Measurements from ENCODE around the gene GRWD1. TPM values are rescaled to one million over a fixed set of nuclear protein-coding genes. Genes with fewer than 3 reads are reported as not detected.

The GRWD1 gene
- total and polyA plus RNA-seq, 2 of the 8 experiments (the other 6 are each of a cell fraction or from before 2014, with no cell fraction given) = 36.9 to 61.9 TPM

GRCh38 chr19:48455171-48455907 is 9.6 kb downstream of the GRWD1 start, which contains the start of gene KCNJ14:
Gene KCNJ14, plus strand, starts transcription at chr19:48455574. Its CDS starts 6,151 bp downstream, at chr19:48461725.
- Histone ChIP-seq H2BK120ac (replicated peaks; ENCODE audit: low read depth, low read length) (no peak within 1 kb of the TSS), H3K4me2 (ENCODE audit: insufficient read depth in 1 of 2, low read depth in 2 of 2, low read length in 2 of 2) (no peak within 1 kb of the TSS), H3K18ac (ENCODE audit: extremely low read depth, low read length) (no peak within 1 kb of the TSS), H3K4ac (replicated peaks; ENCODE audit: insufficient read length, low read depth, low read length) (no peak within 1 kb of the TSS), H3K9ac (replicated peaks in 1 of 4; ENCODE audit: extremely low read depth in 1 of 4, low read depth in 3 of 4, low read length in 3 of 4) (no peak within 1 kb of the TSS), H3K14ac (ENCODE audit: insufficient read length) (no peak within 1 kb of the TSS), H3K23ac (ENCODE audit: insufficient read length) (no peak within 1 kb of the TSS), H4K20me1 (replicated peaks in 1 of 2; ENCODE audit: control insufficient read depth in 1 of 2, insufficient read depth in 2 of 2, low read length in 2 of 2) (peaks cover 2 to 18% of the 10 kb centered on the region in 2 experiments), H3K4me1 (replicated peaks in 1 of 4; ENCODE audit: control insufficient read depth in 3 of 4, insufficient read depth in 4 of 4, low read length in 3 of 4) (no peaks in the 10 kb centered on the region), H3K27me3 (replicated peaks in 1 of 4; ENCODE audit: control insufficient read depth in 3 of 4, extremely low read depth in 1 of 4, insufficient read depth in 3 of 4, low read length in 3 of 4) (no peaks in the 10 kb centered on the region), H3K27ac (ENCODE audit: low read depth, low read length) (no peak within 1 kb of the TSS), H3K9me3 (ENCODE audit: insufficient read depth in 2 of 2, low read depth in 1 of 2, low read length in 1 of 2) (no peaks in the 10 kb centered on the region), H2BK15ac (ENCODE audit: low read length) (no peak within 1 kb of the TSS), H4K91ac (replicated peaks; ENCODE audit: insufficient read length, low read length) (no peak within 1 kb of the TSS), H4K8ac (ENCODE audit: extremely low read depth, insufficient read depth, low read length) (0 out of 2 replicates have a peak within 1 kb of the TSS, but pooled peaks have one; percentile 85), H3K23me2 (ENCODE audit: low read depth, low read length) (no peaks in the 10 kb centered on the region), H3K36me3 (ENCODE audit: control insufficient read depth in 2 of 4, insufficient read depth in 4 of 4, low read length in 3 of 4) (peaks cover 19 to 49% (median 32%) of the 10 kb centered on the region in 4 experiments), H4K5ac (ENCODE audit: insufficient read length, low read depth, low read length) (no peak within 1 kb of the TSS), H2BK20ac (ENCODE audit: low read length) (no peak within 1 kb of the TSS), H3K79me1 (ENCODE audit: low read depth, low read length) (peaks cover 4% of the 10 kb centered on the region), H2BK12ac (ENCODE audit: low read depth, low read length) (no peak within 1 kb of the TSS), H2AFZ (ENCODE audit: low read length) (no peak within 1 kb of the TSS), H2AK5ac (ENCODE audit: low read depth, low read length) (no peak within 1 kb of the TSS), H3K79me2 (ENCODE audit: control insufficient read depth in 1 of 2, insufficient read depth in 2 of 2, low read length in 2 of 2) (no peaks in the 10 kb centered on the region), H3K4me3 (ENCODE audit: extremely low read depth in 1 of 4, insufficient read depth in 2 of 4, low read depth in 3 of 4, low read length in 4 of 4) (no peak within 1 kb of the TSS), H3K56ac (replicated peaks; ENCODE audit: insufficient read length, low read depth, low read length) (no peak within 1 kb of the TSS), H2BK5ac (ENCODE audit: low read depth, low read length) (no peak within 1 kb of the TSS)
- DNase-seq (ENCODE audit: low read depth in 1 of 2, low spot score in 2 of 2) (no peak), FAIRE-seq (no peak)
- ChIA-PET CTCF (ENCODE audit: partially characterized antibody) (interaction anchor here (0.5 to 1.1 kb wide), 3 partner anchors 9 to 106 kb away, joined by 3 read pairs; no protein-coding TSS in a partner anchor), POLR2A (ENCODE audit: partially characterized antibody) (interaction anchor here (0.7 to 1.6 kb wide), 6 partner anchors 9 to 55 kb away, joined by 3 to 10 read pairs (median 6); partner anchors contain the start of gene GRWD1)
- 87% methylated on average over 15 of the region's 16 CpGs; no CpG with 5 or more reads in 1 of the 2 experiments for WGBS, 2 experiments (ENCODE audit: extremely low coverage in 1 of 2, insufficient coverage in 1 of 2, insufficient read length in 1 of 2, insufficient replicate concordance in 2 of 2, low coverage in 1 of 2, low lambda C conversion rate in 2 of 2, missing lambda C conversion rate in 1 of 2)
- TF ChIP-seq SUZ12 (IDR thresholded peaks at IDR 0.05; ENCODE audit: low read length) = no peak
- no peak for TF ChIP-seq JUN (IDR thresholded peaks at IDR 0.05; ENCODE audit: low read depth, low read length)
- no peak for TF ChIP-seq BCL11A (IDR thresholded peaks at IDR 0.05; ENCODE audit: low read depth in 2 of 2, low read length in 2 of 2)
- no peak for TF ChIP-seq ZNF274 (IDR thresholded peaks at IDR 0.05; ENCODE audit: borderline replicate concordance, extremely low read depth, low read length)
- TF ChIP-seq HDAC6 (IDR thresholded peaks at IDR 0.05; ENCODE audit: low read depth, low read length) = no peak
- no peak for TF ChIP-seq SIN3A (conservative IDR thresholded peaks at IDR 0.05 in 1 of 2, IDR thresholded peaks at IDR 0.05 in 1 of 2; ENCODE audit: low read depth in 1 of 2, low read length in 2 of 2)
- no peak for TF ChIP-seq CREB1 (IDR thresholded peaks at IDR 0.05)
- no peak for TF ChIP-seq POLR2AphosphoS5 (IDR thresholded peaks at IDR 0.05; ENCODE audit: low read depth, low read length)
- no peak for TF ChIP-seq TBP (IDR thresholded peaks at IDR 0.05; ENCODE audit: low read depth, low read length)
- no peak for TF ChIP-seq RAD21 (IDR thresholded peaks at IDR 0.05 in 1 of 2, conservative IDR thresholded peaks at IDR 0.05 in 1 of 2; ENCODE audit: low read depth in 2 of 2, low read length in 2 of 2)
- TF ChIP-seq SAP30 (IDR thresholded peaks at IDR 0.05; ENCODE audit: insufficient read depth, insufficient replicate concordance, low read length) = no peak
- no peak for TF ChIP-seq SP1 (IDR thresholded peaks at IDR 0.05; ENCODE audit: low read depth, low read length)
- TF ChIP-seq TAF7 (optimal IDR thresholded peaks at IDR 0.05; ENCODE audit: borderline replicate concordance, low read depth, low read length) = no peak
